Measurements from ENCODE around the gene CCNT2.
"Not testable (repeated sequence)": the region's sequence is repeated elsewhere in the genome, so short reads cannot be mapped to it uniquely, and the experiment has no call there.

CCNT2 gene

GRCh38 chr2:134975281-134976009 lies 56.8 kb downstream of the CCNT2 start:
- DNase-seq (ENCODE audit: low read depth), result no peak

- DNase-seq (ENCODE audit: low read depth), result no peak
Measured at GRCh38 chr2:134976074-134976702, 57.6 kb downstream of the CCNT2 start.

- DNase-seq (ENCODE audit: low read depth), result not testable (repeated sequence)
Measured at GRCh38 chr2:134977104-134977503, 58.5 kb downstream of the CCNT2 start.

GRCh38 chr2:134979221-134979620 lies 60.6 kb downstream of the CCNT2 start:
- DNase-seq (ENCODE audit: low read depth), result no peak

GRCh38 chr2:134980639-134981038 lies 62.0 kb downstream of the CCNT2 start:
- DNase-seq (ENCODE audit: low read depth), result no peak

GRCh38 chr2:134982603-134983002 lies 64.0 kb downstream of the CCNT2 start:
- DNase-seq (ENCODE audit: low read depth), result no peak

- DNase-seq (ENCODE audit: low read depth), result no peak
Measured at GRCh38 chr2:134985061-134985460, 66.4 kb downstream of the CCNT2 start.

GRCh38 chr2:134988994-134989605 lies 70.5 kb downstream of the CCNT2 start:
- DNase-seq (ENCODE audit: low read depth), result peak; percentile 57

GRCh38 chr2:134999521-134999920 lies 80.9 kb downstream of the CCNT2 start:
- DNase-seq (ENCODE audit: low read depth), result peak; percentile 24

GRCh38 chr2:135002836-135003235 lies 84.2 kb downstream of the CCNT2 start:
- DNase-seq (ENCODE audit: low read depth), result no peak

- peak; percentile 82 for DNase-seq (ENCODE audit: low read depth)
Measured at GRCh38 chr2:135004005-135004746, 85.6 kb downstream of the CCNT2 start.

- DNase-seq (ENCODE audit: low read depth), result no peak
Measured at GRCh38 chr2:135005753-135006152, 87.1 kb downstream of the CCNT2 start.

Measured in ELR (cell line).